Psoas muscle (tissue), 8 donors: ENCODE measurements around the gene IGSF8. TPM values are rescaled to one million over a fixed set of nuclear protein-coding genes. Genes with fewer than 3 reads are reported as not detected.

Experiments
- ATAC-seq, 4 donors: fragments of 200-7000 bp; cut with Tn5 transposase; one replicate each; pipeline ENCODE4 v1.9.1; 2020; ENCODE audit warnings: moderate library complexity in 3 of 4, mild to moderate bottlenecking in 2 of 4
- DNase-seq, 2 donors: peaks; one replicate each; pipeline ENCODE4 v3.0.0-alpha.2; 2020
- H3K27ac ChIP-seq: fragments of 200-600 bp; one replicate; pipeline ENCODE4 v1.8.0; 2022
- H3K27me3 ChIP-seq, 3 donors: fragments of 200-600 bp in 1 of 3; one replicate each; pipeline versions ENCODE4 v1.6.1 to v1.8.0; 2013 to 2022; ENCODE audit warnings: low read length in 2 of 3, mild to moderate bottlenecking in 2 of 3, moderate library complexity in 1 of 3; ENCODE audit not compliant: insufficient read depth in 3 of 3
- H3K36me3 ChIP-seq, 2 donors: fragments of 200-600 bp in 1 of 2; one replicate each; pipeline versions ENCODE4 v1.6.1 to v1.8.0; 2013 to 2022; ENCODE audit warnings: low read depth in 1 of 2, mild to moderate bottlenecking in 1 of 2, moderate library complexity in 1 of 2; ENCODE audit not compliant: insufficient read depth in 1 of 2
- H3K4me1 ChIP-seq: fragments of 200-600 bp; one replicate; pipeline ENCODE4 v1.8.0; 2022
- H3K4me3 ChIP-seq: fragments of 200-600 bp; one replicate; pipeline ENCODE4 v1.8.0; 2022; ENCODE audit warnings: mild to moderate bottlenecking
- H3K9me3 ChIP-seq: fragments of 200-600 bp; one replicate; pipeline ENCODE4 v1.8.0; 2022
- CTCF ChIP-seq: fragments of 200-600 bp; IDR thresholded peaks from one replicate; pipeline ENCODE4 v1.8.0; 2022; ENCODE audit warnings: antibody characterized with exemption
- WGBS, 3 donors: extraction: QIAGEN DNeasy Blood & Tissue Kit; methylation state at CpG; one replicate each; pipeline versions ENCODE4 v1.1.6 to v1.1.7; 2013; 5-methylcytosine and 5-hydroxymethylcytosine counted together
- intact Hi-C, 2 donors: fragments of 100-400 bp; cut with DNase I; formaldehyde crosslinking; loops; one replicate each; pipeline versions ENCODE4 v1.11.0 to v1.14.2; 2022
- polyA plus RNA-seq, 3 donors: library from polyadenylated mRNA; stranded (reverse); fragments of 200-250 nt; gene quantifications; one replicate each; pipeline ENCODE4 v1.2.3, GENCODE V29; 2013
- total RNA-seq, 4 donors: library from RNA; stranded (reverse); fragmentation: NEBNext Ultra II Directional in 2 of 4; extraction: Animal tissue kit (Norgen Biotek cat#: 25700) in 2 of 4; gene quantifications; one replicate each; pipeline versions ENCODE4 v1.2.1 to v1.2.4, GENCODE V29; 2021 to 2023
- donor health status: healthy with polysubstance abuse.
- donor health status: DM: no; HTN: no; CAD: no; lungs with moderate emphysema.
- donor health status: Bipolar disorder and iron deficiency.
- donor health status: healthy.
- donor health status: DM: yes; HTN: yes; CAD: no.
- donor health status: DM: no; HTN: no; CAD: no.
- donor health status: DM: no; HTN: no; CAD: no.
- donor health status: DM: yes; HTN: yes; CAD: no.

Gene IGSF8
- total and polyA plus RNA-seq, 7 donors, result 4.3 to 8.6 (median 6.4) TPM

- Histone ChIP-seq H3K9me3 (no peaks in the 10 kb centered on the region), H3K36me3 (no peaks in the 10 kb centered on the region), H3K27ac (no peak overlapping the region), H3K4me1 (peaks cover 6% of the 10 kb centered on the region), H3K4me3 (peak overlapping the region; percentile 74), H3K27me3 (no peaks in the 10 kb centered on the region)
- WGBS, 3 donors, result 3% methylated on average over 45 to 46 of the region's 46 CpGs
- TF ChIP-seq CTCF, result no peak
- intact Hi-C loops, result no loop called here
- ATAC-seq, result peak; percentile 87 to 97 (median 90)
- peak; percentile 84 to 85 for DNase-seq
These were observed 27.9 kb downstream of the IGSF8 start for GRCh38 chr1:160070243-160071163.

DNA sequence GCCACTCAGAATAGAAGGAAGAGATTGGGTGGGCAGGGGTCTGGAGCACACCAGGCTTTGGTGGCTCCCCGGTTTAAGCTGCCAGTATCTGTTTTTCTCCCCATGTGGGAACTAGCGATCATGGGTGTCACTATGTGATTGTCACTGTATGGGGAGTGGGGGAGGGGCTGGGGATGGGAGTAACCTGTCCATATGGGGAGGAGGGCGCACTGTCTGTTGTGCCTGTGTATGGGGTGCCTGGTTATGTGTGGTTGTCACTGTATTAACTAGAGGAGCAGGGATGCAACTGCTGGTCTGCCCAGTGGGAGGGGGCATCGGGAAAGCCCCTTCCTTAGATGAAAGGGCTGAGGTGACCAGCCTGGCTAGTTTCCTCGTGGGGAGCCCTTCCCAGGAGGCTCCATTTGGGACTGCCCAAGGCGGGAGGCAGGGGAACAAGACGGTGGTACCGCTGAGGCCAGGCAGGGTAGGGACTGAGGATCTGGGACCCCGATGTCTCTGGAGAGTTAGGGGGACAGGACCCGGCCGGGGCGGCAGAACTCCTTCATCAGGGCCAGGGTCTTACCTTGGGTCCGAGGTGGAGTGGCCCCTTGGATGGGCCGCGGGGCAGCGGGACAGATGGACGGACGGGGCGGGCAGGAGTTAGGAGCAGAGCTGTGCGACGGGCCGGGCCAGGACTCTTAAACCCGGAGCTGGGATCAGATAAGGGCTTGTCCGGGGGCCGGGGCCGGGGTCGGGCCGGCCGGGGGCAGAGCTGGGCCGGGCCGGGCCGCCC is 28.8 kb downstream of the IGSF8 start, which contains the start of gene KCNJ10:
KCNJ10 (minus strand) TSS at position 701 of the 772 bp plus-strand sequence. CDS start 27,628 bp downstream, outside the sequence.
- Histone ChIP-seq H3K9me3 (no peaks in the 10 kb centered on the region), H3K27me3 (no peaks in the 10 kb centered on the region), H3K4me1 (peaks cover 6% of the 10 kb centered on the region), H3K36me3 (no peaks in the 10 kb centered on the region), H3K27ac (no peak within 1 kb of the TSS), H3K4me3 (peak within 1 kb of the TSS; percentile 74)
- peak; percentile 7 to 63 (median 58) for ATAC-seq
- intact Hi-C loops, result no loop called here
- DNase-seq, result no peak
- TF ChIP-seq CTCF, result no peak
- WGBS, 3 donors, result 13 to 21% (median 17%) methylated on average over 23 to 32 of the region's 32 CpGs

- H3K9me3 ChIP-seq, result no peaks in the 10 kb centered on the region
- H3K36me3 ChIP-seq, result no peaks in the 10 kb centered on the region
- DNase-seq, result no peak
- WGBS, 3 donors, result 53 to 68% (median 59%) methylated on average over 4 to 5 of the region's 5 CpGs
- no peak overlapping the region for H3K4me3 ChIP-seq
- peaks cover 6% of the 10 kb centered on the region for H3K4me1 ChIP-seq
- H3K27ac ChIP-seq, result no peak overlapping the region
- no peak for ATAC-seq
- no peaks in the 10 kb centered on the region for H3K27me3 ChIP-seq
- intact Hi-C loops, result no loop called here
- TF ChIP-seq CTCF, result no peak
These were observed 30.2 kb downstream of the IGSF8 start for GRCh38 chr1:160068225-160068624.

- Histone ChIP-seq H3K9me3 (no peaks in the 10 kb centered on the region), H3K4me1 (peaks cover 6% of the 10 kb centered on the region), H3K4me3 (no peak overlapping the region), H3K27ac (no peak overlapping the region), H3K27me3 (no peaks in the 10 kb centered on the region), H3K36me3 (no peaks in the 10 kb centered on the region)
- 59 to 66% (median 61%) methylated on average over 6 of the region's 6 CpGs for WGBS, 3 donors
- no peak for DNase-seq
- no peak for TF ChIP-seq CTCF
- no peak for ATAC-seq
- intact Hi-C loops, result no loop called here
These were observed 31.3 kb downstream of the IGSF8 start for GRCh38 chr1:160066829-160067745.
